HEK293T (cell line): Measurements from ENCODE around the gene GAL3ST2.

ENCODE experiments used
- ARNT ChIP-seq: fragments of 450-650 bp; IDR thresholded peaks from 2 replicates; pipeline ENCODE4 v1.6.1; 2017; ENCODE audit warnings: mild to moderate bottlenecking
- ELF4 ChIP-seq: fragments of 450-650 bp; IDR thresholded peaks from 2 replicates; pipeline ENCODE4 v1.6.1; 2017; ENCODE audit warnings: antibody characterized with exemption
- FOXA1 ChIP-seq: fragments of 450-650 bp; IDR thresholded peaks from 2 replicates; pipeline ENCODE4 v1.6.1; 2016; ENCODE audit warnings: mild to moderate bottlenecking
- FOXK2 ChIP-seq: fragments of 450-650 bp; IDR thresholded peaks from 2 replicates; pipeline ENCODE4 v1.6.1; 2016; ENCODE audit warnings: mild to moderate bottlenecking
- SP1 ChIP-seq: fragments of 450-650 bp; IDR thresholded peaks from 2 replicates; pipeline ENCODE4 v1.6.1; 2017
- SUZ12 ChIP-seq: fragments of 450-650 bp; IDR thresholded peaks from 2 replicates; pipeline ENCODE4 v1.6.1; 2016; ENCODE audit warnings: mild to moderate bottlenecking

DNA sequence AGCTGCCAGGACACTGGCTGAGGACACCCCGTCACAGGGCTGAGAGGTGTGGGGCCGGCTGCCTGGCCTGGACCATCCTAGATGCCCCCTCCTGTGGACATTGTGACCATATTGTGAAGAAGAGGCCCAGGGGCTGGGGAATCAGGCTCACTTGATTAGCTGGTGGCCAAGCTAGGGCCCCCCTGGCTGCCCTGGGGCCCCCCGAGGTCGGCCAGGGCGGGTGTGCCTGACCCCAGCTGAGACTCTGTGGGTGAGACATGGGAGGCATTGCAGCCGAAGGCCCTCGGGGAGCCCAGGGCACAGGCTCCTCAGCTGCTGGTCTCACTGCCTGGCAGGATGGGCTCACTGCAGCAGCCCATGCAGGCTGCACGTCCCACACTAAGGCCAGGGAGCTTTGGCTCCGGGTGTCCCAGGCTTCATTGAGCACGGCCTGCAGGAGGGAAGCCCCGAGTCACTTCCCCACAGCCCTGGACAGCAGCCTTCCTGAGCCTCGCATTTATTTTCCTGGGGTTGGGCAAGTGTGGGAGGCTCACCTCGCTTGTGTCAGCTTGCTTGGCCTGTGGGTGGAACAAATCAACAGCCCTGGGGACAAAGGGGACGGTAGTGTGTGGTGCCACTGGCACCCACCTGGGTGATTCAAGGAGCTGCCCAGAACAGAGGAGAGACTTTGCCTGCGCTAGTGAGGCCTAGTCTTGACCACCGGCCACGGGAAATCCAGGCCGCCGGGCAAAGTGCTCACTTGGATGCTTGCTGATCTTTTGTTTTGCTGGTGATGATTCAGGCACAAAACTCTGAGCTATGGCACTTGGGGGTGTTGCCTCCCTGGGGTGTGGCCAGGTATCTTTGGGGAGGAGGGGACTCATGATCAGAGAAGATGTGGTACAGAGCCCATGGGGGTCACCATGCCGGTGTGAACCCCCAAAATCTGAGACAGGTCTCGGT lies 1.3 kb downstream of the GAL3ST2 start:
- no peak for TF ChIP-seq SP1
- TF ChIP-seq SUZ12, result no peak
- TF ChIP-seq ELF4, result no peak
- no peak for TF ChIP-seq FOXK2
- TF ChIP-seq FOXA1, result no peak
- TF ChIP-seq ARNT, result no peak
